Activated T-helper 17 cell treated with anti-CD3 and anti-CD28 coated beads, Interleukin-2, amount 50 U/mL, for 72 hours (primary cell): Measurements from ENCODE around the gene TBC1D1. TPM values are rescaled to one million over a fixed set of nuclear protein-coding genes. Genes with fewer than 3 reads are reported as not detected.

ENCODE experiments used
- ATAC-seq: fragments of 150-1000 bp; cut with Tn5 transposase; replicated peaks from 2 replicates; pipeline ENCODE4 v1.10.0; 2021; ENCODE audit warnings: mild to moderate bottlenecking, moderate library complexity
- H3K27ac Mint-ChIP-seq: one replicate; pipeline ENCODE4 v1.8.0; 2022; ENCODE audit warnings: mixed read lengths
- H3K27me3 Mint-ChIP-seq: one replicate; pipeline ENCODE4 v1.8.0; 2022; ENCODE audit warnings: mixed read lengths
- H3K36me3 Mint-ChIP-seq: one replicate; pipeline ENCODE4 v1.8.0; 2022; ENCODE audit warnings: low read depth, mild to moderate bottlenecking, mixed read lengths
- H3K4me1 Mint-ChIP-seq: one replicate; pipeline ENCODE4 v1.8.0; 2022; ENCODE audit warnings: mixed read lengths
- H3K4me3 Mint-ChIP-seq: one replicate; pipeline ENCODE4 v1.8.0; 2022; ENCODE audit warnings: mild to moderate bottlenecking, mixed read lengths
- H3K9me3 Mint-ChIP-seq: one replicate; pipeline ENCODE4 v1.8.0; 2022; ENCODE audit warnings: mixed read lengths
- total RNA-seq, 2 donors: library from RNA; stranded (reverse); gene quantifications; one replicate each; pipeline ENCODE4 v1.2.3, GENCODE V29; 2022

The TBC1D1 gene
- total RNA-seq, 2 donors from 2014 or later, result 29.9 to 39.0 TPM

- Mint-ChIP-seq H3K27me3 (no peaks in the 10 kb centered on the region), H3K9me3 (no peaks in the 10 kb centered on the region), H3K27ac (no peak overlapping the region), H3K4me1 (peaks cover 16% of the 10 kb centered on the region), H3K36me3 (peaks cover 34% of the 10 kb centered on the region), H3K4me3 (no peak overlapping the region)
- no peak for ATAC-seq
Measured at GRCh38 chr4:38086849-38087226, 196.0 kb downstream of the TBC1D1 start.

GRCh38 chr4:38088321-38088720, 197.4 kb downstream of the TBC1D1 start:
- no peak for ATAC-seq
- Mint-ChIP-seq H3K36me3 (peaks cover 49% of the 10 kb centered on the region), H3K4me3 (no peak overlapping the region), H3K27me3 (no peaks in the 10 kb centered on the region), H3K9me3 (no peaks in the 10 kb centered on the region), H3K27ac (peak overlapping the region; percentile 38), H3K4me1 (peaks cover 20% of the 10 kb centered on the region)

DNA sequence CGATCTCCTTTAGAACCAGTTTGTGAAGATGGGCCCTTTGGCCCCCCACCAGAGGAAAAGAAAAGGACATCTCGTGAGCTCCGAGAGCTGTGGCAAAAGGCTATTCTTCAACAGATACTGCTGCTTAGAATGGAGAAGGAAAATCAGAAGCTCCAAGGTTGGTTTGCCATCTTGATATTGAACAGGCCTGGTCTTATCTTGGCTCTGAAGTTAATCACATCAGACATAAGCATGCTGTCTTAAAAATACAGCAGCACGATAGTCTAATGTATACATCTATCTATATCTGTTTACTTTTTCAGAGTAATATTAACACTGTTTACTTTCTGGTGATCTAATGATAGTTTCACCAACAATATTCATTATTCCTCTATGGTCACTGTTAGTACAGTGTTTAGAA, 199.1 kb downstream of the TBC1D1 start:
- Mint-ChIP-seq H3K4me3 (peak overlapping the region; percentile 63), H3K36me3 (peaks cover 43% of the 10 kb centered on the region), H3K27me3 (no peaks in the 10 kb centered on the region), H3K4me1 (peaks cover 20% of the 10 kb centered on the region), H3K9me3 (no peaks in the 10 kb centered on the region), H3K27ac (peak overlapping the region; percentile 93)
- no peak for ATAC-seq

GRCh38 chr4:38090455-38091246, 199.8 kb downstream of the TBC1D1 start:
- Mint-ChIP-seq H3K36me3 (peaks cover 50% of the 10 kb centered on the region), H3K27me3 (no peaks in the 10 kb centered on the region), H3K4me1 (peaks cover 20% of the 10 kb centered on the region), H3K27ac (peak overlapping the region; percentile 93), H3K9me3 (no peaks in the 10 kb centered on the region), H3K4me3 (peak overlapping the region; percentile 63)
- peak; percentile 82 for ATAC-seq

DNA sequence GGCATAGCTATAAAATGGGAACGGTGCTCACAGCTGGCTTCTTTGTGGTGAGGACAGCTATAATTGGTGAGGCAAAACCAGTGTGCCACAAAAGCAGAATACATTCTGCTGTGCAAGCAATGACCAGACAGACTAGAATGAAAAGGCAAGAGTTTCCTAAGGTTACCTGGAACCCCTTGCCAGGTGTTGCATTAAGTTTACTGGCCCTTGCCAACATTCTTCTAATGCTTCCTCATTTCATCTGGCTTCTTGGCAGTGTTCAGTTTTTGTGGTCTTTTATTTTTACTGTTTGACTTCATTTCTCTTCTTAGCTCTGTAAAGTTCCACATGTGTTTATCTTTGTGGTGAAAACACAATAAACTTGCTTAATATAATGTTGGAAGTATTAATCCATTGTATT, 200.8 kb downstream of the TBC1D1 start:
- Mint-ChIP-seq H3K27ac (peak overlapping the region; percentile 93), H3K9me3 (no peaks in the 10 kb centered on the region), H3K36me3 (peaks cover 58% of the 10 kb centered on the region), H3K4me1 (peaks cover 20% of the 10 kb centered on the region), H3K27me3 (no peaks in the 10 kb centered on the region), H3K4me3 (peak overlapping the region; percentile 63)
- no peak for ATAC-seq

DNA sequence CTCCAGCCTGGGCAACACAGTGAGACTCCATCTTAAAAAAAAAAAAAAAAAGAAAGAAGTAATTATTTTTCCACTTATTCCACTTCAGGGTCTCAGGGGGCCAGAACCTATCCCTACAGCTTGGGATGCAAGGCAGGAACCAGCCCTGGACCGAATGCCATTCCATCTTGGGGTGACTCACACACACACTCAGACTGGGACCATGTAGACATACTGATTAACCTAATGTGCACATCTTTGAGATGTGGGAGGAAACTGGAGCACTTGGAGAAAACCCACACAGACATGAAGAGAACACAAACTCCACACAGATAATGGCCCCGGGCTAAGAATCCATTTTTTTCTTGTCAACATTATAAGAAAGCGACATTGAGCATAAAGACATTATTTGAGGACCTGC, 201.8 kb downstream of the TBC1D1 start:
- H3K4me1 Mint-ChIP-seq, result peaks cover 20% of the 10 kb centered on the region
- no peaks in the 10 kb centered on the region for H3K27me3 Mint-ChIP-seq
- peak overlapping the region; percentile 7 for H3K4me3 Mint-ChIP-seq
- ATAC-seq, result no peak
- no peaks in the 10 kb centered on the region for H3K9me3 Mint-ChIP-seq
- no peak overlapping the region for H3K27ac Mint-ChIP-seq
- H3K36me3 Mint-ChIP-seq, result peaks cover 67% of the 10 kb centered on the region

DNA sequence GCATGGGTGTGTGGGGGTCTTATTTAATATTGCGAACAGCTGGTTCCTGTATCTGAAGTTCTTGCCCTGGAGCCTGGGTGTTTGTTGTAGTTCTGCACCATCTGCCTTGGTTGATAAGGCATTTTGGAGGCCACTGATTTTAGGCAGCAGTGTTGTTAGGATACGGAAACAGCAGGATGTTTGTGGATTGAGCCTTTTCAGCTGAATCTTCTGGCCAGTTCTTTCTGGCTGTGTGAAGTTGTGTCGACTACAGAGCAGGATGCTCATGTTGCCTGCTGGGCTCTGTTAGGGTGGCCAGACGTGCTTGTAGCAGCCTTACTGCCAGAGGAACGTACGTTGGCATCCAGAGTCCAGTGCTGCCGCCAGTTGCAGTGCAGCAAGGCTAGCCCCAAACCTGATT, 203.5 kb downstream of the TBC1D1 start:
- peaks cover 76% of the 10 kb centered on the region for H3K36me3 Mint-ChIP-seq

GRCh38 chr4:38095691-38096090, 204.8 kb downstream of the TBC1D1 start:
- Mint-ChIP-seq H3K27ac (no peak overlapping the region), H3K9me3 (no peaks in the 10 kb centered on the region), H3K4me3 (no peak overlapping the region), H3K4me1 (peaks cover 13% of the 10 kb centered on the region), H3K27me3 (no peaks in the 10 kb centered on the region), H3K36me3 (peaks cover 74% of the 10 kb centered on the region)
- ATAC-seq, result no peak

More for the DNA sequence above, 203.5 kb downstream of the TBC1D1 start:
- no peak for ATAC-seq
- no peak overlapping the region for H3K27ac Mint-ChIP-seq
- no peak overlapping the region for H3K4me3 Mint-ChIP-seq
- H3K4me1 Mint-ChIP-seq, result peaks cover 20% of the 10 kb centered on the region
- no peaks in the 10 kb centered on the region for H3K9me3 Mint-ChIP-seq
- H3K27me3 Mint-ChIP-seq, result no peaks in the 10 kb centered on the region

DNA sequence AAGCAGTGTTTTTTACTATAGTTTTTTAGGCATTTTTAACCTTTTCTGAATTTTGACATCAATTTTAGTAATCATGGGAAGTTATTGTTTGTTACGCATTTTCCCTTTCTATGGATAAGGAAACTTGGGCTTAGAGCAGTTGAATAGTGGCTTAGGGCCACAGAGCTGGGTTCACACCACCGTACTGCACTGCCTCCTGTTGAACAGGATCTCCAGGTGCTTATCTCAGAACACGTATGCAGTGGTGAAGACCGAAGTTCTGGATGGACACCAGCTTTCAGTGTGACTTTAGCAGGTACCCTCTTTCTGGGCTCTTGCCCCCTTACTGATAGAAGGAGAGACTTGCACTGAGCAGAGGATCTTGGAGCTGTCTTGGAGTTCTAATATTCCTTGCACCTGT, 206.9 kb downstream of the TBC1D1 start:
- H3K27me3 Mint-ChIP-seq, result no peaks in the 10 kb centered on the region
- ATAC-seq, result no peak
- H3K36me3 Mint-ChIP-seq, result peaks cover 73% of the 10 kb centered on the region
- no peak overlapping the region for H3K4me3 Mint-ChIP-seq
- H3K4me1 Mint-ChIP-seq, result peaks cover 2% of the 10 kb centered on the region
- no peaks in the 10 kb centered on the region for H3K9me3 Mint-ChIP-seq
- no peak overlapping the region for H3K27ac Mint-ChIP-seq

DNA sequence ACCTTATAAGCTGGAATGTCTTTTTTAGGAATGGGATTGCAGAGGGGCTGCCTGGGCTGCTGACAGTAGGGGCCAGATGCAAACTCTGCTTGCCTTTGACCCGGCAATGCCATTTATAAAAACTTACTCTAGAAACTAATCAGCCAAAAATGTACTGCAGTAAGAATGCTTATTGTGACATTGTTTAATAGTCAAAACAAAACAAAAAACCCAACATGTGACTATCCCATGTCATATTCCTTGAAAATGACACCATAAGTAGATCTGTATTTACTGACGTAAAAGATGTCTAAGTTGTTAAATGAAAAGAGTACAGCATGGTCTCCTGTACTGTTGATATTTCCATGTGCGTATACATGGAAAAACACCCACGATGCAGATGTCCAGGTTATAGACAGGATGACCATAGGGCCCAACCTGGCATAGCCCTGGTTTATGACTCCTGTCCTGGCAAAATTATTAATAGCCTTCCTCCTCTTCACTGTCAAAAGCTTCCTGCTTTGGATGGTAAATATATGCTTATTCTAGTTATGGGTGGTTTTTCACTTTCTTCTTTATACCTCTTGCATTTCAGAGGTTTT, 208.2 kb downstream of the TBC1D1 start:
- Mint-ChIP-seq H3K4me3 (no peak overlapping the region), H3K27me3 (no peaks in the 10 kb centered on the region), H3K4me1 (no peaks in the 10 kb centered on the region), H3K36me3 (peaks cover 81% of the 10 kb centered on the region), H3K27ac (no peak overlapping the region), H3K9me3 (no peaks in the 10 kb centered on the region)
- no peak for ATAC-seq

- H3K4me1 Mint-ChIP-seq, result no peaks in the 10 kb centered on the region
- H3K27me3 Mint-ChIP-seq, result no peaks in the 10 kb centered on the region
- H3K36me3 Mint-ChIP-seq, result peaks cover 85% of the 10 kb centered on the region
- H3K4me3 Mint-ChIP-seq, result no peak overlapping the region
- no peak for ATAC-seq
- no peaks in the 10 kb centered on the region for H3K9me3 Mint-ChIP-seq
- peak overlapping the region; percentile 16 for H3K27ac Mint-ChIP-seq
Measured at GRCh38 chr4:38099908-38100407, 209.1 kb downstream of the TBC1D1 start.

DNA sequence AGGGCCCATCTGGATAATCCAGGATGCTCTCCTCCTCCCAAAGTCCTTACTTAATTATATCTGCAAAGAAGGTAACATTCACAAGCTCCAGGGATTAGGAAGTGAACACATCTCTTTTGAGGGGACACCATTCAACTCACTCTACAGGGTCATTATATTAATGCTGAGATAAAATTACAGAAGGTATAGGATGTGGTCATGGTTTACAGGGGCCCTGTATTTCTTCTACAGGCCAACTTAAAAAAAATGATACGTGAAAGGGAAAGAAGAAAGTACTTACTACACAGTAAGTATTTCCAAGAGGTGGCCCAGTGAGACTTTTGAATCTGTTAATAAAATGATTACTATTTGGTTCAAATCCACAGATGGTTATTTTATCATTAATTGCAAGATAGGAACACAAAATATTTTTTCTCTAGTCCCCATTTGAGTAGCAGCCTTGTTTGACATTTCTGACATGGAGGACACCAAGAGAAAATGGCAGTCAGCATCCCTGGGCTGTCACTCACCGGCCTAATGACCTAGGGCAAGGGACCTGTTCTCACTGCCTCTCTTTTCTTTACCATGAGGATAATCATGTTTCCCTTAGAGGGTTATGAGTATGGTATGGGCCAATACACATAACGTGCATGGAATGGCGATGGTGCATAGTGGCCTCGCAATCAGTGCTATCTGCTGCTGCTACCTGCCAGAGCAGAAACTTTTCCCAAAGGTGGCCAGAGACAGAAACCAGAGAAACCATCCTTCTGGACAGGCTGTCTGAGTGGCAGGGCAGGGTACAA, 209.8 kb downstream of the TBC1D1 start:
- Mint-ChIP-seq H3K9me3 (no peaks in the 10 kb centered on the region), H3K27ac (peak overlapping the region; percentile 16), H3K27me3 (no peaks in the 10 kb centered on the region), H3K36me3 (peaks cover 85% of the 10 kb centered on the region), H3K4me3 (no peak overlapping the region), H3K4me1 (no peaks in the 10 kb centered on the region)
- no peak for ATAC-seq

DNA sequence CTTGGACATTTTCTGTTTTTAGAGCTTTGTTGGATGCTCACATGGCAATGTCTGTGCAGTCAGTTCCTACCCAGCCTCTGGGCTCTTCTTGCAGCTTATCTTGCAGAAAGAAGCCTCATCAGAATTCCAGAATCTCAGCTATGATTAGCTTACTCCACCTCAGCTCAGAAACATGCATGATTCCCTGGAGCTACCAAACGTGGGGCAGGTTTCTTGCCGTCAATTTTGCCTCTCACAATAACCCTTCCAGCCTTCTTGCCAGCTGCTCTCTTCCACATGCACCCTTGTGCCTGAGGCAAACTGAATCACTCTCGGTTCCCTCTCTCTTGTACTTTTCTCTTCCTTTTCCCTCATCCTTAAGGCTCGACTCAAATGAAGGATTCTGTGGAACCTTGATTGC, 210.7 kb downstream of the TBC1D1 start:
- peaks cover 81% of the 10 kb centered on the region for H3K36me3 Mint-ChIP-seq
- H3K9me3 Mint-ChIP-seq, result no peaks in the 10 kb centered on the region
- peak overlapping the region; percentile 2 for H3K27ac Mint-ChIP-seq
- ATAC-seq, result no peak
- H3K4me1 Mint-ChIP-seq, result no peaks in the 10 kb centered on the region
- no peak overlapping the region for H3K4me3 Mint-ChIP-seq
- no peaks in the 10 kb centered on the region for H3K27me3 Mint-ChIP-seq

DNA sequence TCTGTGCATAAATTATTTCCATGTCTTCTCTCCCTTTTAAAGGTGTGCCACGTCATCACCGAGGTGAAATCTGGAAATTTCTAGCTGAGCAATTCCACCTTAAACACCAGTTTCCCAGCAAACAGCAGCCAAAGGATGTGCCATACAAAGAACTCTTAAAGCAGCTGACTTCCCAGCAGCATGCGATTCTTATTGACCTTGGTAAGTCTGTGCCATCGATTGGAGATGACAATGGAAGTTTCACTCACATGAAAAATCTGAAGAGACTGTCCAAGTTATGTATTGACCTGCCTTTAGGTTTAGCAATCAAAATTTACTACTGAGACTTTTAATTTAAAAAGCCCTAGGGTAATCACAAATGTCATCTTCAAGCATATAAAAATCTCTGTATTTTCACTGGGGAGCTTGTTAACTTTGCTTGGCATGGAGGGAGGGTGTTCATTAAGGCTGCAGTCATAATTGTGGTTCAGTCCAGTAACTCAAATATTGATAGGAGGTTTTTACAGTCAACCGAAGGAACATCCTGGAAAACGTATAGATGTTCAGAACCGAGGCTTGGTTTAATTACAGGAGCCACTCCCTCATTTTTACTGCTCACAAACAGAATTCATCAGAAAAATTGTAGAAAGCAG, 212.2 kb downstream of the TBC1D1 start:
- Mint-ChIP-seq H3K27ac (no peak overlapping the region), H3K9me3 (no peaks in the 10 kb centered on the region), H3K4me1 (no peaks in the 10 kb centered on the region), H3K36me3 (peaks cover 83% of the 10 kb centered on the region), H3K4me3 (no peak overlapping the region), H3K27me3 (no peaks in the 10 kb centered on the region)
- no peak for ATAC-seq
